Stimulated activated CD8-positive, alpha-beta memory T cell treated with anti-CD3 and anti-CD28 coated beads, Interleukin-7, amount 100 ng/mL, for 4 hours (primary cell): ENCODE measurements around the gene PLN.

ENCODE experiments used
- DNase-seq, 2 donors: peaks; one replicate each; pipeline ENCODE4 v3.0.0-alpha.2; 2020; ENCODE audit warnings: low read depth in 2 of 2

PLN gene

DNA sequence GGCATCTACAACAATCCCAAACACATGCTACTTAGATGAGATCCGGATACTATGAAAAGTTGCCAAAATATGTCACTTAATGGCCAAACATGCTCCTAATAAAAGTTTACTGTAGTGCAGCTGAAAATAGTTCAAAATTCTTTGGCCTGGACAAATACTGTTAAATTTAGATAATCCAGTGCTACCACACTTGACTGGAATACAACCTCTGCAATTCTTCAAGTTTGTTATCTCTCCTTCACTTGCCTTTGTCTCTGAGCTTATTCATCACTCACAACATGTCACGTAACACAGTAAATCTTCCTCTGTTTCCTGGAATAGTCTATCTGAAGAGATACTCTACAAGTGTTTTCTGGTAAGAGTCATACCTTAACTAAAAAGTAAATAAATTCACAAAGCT, 10.5 kb upstream of the PLN start:
- no peak for DNase-seq

DNA sequence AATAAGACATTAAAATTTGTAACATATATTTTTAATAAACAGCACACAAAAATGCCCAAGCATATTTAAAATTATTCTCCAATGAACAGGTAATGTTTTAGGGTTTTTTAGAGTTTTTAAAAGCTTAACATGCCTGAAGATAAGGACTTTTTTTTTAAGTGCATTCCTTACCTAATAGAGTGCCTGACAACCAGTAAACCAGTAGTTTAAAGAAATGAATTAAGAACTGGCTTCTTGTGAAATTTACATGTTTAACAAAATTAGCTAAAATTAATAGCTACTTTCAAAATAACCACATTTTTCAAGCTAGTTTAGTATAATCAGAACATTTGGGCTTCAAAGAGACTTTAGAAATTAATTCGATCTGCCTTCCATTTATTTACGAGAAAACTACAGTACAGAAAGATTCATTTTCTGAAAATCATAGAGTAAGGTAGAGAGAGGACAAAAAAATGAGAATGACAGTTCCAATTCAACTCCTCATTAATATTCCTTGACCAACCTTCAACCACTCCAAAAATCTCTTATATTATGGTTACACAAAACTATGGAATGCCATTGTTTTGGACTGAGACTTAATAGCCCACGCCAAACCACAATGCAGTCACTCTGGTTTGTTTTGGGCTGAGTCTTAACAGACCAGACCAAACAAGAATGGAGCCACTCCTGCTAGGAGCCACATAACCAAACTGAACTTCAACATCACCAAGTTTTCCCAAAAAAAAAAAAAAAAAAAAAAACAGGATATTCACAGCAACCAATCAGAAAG, 5.7 kb upstream of the PLN start:
- no peak for DNase-seq

GRCh38 chr6:118544105-118544504, 4.0 kb upstream of the PLN start:
- no peak for DNase-seq

DNA sequence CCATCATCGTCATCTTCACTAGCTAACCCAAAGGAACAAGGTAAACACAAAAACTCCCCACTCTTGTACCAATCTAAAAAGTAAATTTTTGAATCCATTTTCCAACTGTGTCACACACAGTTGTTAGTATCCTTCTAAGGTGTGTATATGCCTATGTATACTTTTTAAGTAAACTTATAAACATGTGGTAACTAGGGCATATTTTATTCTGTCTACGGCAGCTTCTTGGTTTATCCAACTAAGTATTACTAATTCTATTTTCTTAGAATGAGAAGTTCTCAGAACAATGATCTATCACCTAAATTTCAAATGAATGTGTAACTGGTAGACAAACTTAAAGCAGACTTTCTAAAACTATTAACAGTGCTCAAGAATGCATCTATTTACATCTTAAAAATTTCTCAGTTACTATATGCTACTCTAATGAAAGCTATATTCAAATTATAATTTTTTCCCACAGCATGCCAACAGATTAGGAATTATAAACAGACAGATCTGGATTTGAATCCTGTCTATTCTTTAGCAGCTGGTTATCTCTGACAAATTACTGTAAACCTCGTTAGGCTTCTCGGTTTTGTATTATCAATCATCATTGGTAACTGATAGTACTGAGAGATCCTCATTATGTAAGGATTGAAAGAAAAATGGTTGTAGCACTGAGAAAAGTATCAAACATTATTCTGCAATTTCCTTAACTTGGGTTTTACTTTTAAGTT, 1.8 kb upstream of the PLN start:
- no peak for DNase-seq

DNA sequence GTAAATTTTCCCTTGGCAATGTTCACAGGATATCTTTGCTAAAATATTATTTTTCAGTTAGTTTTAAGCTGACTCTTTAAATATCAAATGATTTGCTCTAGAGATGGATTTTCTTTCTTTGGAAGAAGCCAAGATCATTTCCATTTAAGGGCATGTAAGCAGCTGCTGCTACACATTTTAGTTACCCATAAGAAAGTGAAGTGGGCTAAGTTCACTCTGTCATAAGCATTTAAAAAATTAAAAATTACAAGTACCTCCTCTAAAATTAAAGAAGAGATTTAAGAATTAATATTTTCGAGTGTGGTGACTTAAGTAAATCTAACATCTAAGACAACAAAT, 1.2 kb upstream of the PLN start:
- no peak for DNase-seq

GRCh38 chr6:118548613-118549012, 517 bp downstream of the PLN start:
- DNase-seq = no peak

DNA sequence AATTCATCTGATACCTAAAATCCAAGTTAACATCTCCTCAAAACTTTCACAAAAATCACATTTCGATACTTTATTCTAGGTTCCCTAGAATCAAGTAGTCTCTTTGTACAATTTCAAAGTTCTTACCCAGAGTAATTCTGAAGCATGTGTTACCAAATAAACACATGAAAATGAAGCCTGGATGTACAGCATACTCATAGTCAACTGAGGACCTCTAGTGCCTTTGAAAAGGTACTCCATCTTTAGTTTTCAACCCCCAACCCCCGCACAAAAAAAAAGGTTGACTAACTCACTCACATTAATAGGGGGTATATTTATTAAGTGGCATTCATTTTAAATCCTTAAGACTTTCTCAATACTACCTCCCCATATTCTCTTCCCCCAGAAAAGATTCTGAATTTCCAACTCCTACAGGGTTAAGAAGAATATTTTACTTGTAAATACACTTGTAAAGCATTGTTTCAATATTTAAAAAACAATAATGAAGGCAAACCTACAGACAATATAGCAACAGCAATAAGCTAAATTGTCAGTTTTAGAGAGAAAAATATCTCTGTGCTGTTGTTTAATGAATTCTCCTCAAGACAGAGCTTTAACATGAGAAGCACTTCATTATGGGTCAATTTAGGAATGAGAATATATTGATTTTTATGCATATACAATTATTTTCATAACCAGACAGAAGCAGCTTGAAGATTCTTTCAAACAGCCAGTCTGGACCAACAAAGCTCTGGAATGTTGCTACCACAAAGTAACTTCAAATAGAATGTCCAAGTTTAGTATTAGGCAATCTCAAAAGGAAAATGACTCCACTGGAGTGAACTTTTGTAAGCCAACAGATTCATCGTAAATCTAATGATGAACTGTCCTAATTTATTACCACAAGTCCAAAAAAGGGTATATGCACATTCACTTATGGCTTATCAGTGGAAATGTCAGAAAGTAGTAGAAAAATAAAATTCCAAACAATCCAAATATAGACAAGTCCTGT, 3.3 kb downstream of the PLN start:
- DNase-seq = no peak

GRCh38 chr6:118553132-118553531, 5.0 kb downstream of the PLN start:
- DNase-seq = no peak

DNA sequence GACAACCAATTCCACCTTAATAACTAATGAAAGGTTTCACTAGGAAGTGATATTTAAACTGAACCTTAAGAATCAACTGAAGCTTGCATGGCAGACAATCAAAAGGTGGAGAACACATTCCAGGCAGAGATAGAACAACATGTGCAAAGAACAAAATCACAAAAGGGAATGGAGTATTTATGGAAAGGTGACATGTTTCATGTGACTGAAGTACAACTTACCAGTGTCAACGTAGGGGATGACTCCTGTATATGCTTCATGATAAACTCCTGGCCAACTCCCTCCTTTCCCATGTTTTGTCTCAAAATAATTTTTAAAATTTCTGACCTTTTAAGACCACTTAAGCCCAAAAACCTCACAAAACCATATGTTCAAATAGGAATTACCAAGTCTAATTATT, 6.6 kb downstream of the PLN start:
- no peak for DNase-seq

- no peak for DNase-seq
Measured at GRCh38 chr6:118558464-118559217, 10.5 kb downstream of the PLN start.

- no peak for DNase-seq
Measured at GRCh38 chr6:118559659-118560058, 11.6 kb downstream of the PLN start.

- no peak for DNase-seq
Measured at GRCh38 chr6:118562248-118562647, 14.2 kb downstream of the PLN start.

- DNase-seq = no peak
Measured at GRCh38 chr6:118562959-118563358, 14.9 kb downstream of the PLN start.

DNA sequence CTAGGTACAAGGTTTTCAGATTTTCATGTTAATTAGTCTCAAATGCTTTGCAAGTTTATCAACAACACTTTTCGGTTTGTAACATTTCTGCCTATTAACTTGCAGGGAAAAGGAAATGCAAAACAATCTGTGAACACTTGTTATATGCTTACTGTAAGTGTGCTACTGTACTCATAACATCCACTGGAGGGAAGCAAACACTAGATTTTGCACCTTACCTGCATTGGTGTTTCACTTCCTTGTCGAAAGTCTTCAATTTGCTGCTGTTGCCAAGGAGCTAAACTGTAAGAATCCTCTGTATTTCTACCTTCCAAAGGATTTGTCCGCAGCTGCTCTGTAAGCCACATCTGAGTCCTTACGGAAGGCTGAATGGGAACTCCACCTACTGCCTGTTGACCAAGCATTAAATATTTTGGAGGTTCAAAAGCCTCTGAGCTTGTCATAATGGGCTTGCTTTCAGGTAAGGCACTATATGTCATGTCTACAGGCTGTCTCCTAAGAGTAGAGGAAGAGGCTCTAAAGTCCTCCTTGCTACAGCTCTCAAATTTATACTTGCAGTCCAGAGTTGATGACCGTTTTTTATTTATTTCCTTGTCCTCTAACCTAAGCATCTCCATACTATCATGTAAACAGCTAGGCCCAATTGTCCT, 17.3 kb downstream of the PLN start:
- no peak for DNase-seq

DNA sequence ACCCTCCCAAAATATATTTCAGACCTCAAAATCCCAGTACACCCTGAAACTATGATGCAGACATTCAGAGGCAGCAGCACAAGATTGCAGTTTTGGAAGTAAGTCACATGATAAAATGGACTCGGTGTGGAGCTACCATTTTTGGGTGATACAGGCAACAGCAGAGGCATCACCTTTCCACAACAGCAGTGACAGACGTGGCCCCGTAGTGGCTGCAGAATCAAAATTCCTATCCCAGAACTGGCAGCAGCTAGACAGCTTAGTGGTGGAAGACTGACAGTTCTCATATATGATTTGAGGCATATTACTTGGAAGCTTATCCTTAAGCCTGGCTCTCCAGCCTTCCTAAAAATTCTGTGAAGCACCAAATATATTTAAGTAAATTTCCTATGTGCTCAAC, 19.9 kb downstream of the PLN start:
- no peak for DNase-seq

- DNase-seq = no peak
Measured at GRCh38 chr6:118569498-118569897, 21.4 kb downstream of the PLN start.

GRCh38 chr6:118571121-118571520, 23.0 kb downstream of the PLN start:
- DNase-seq = no peak

- no peak for DNase-seq
Measured at GRCh38 chr6:118574051-118574865, 26.2 kb downstream of the PLN start.

- no peak for DNase-seq
Measured at GRCh38 chr6:118577972-118578371, 29.9 kb downstream of the PLN start.

GRCh38 chr6:118578617-118579016, 30.5 kb downstream of the PLN start:
- no peak for DNase-seq
